Measurements from ENCODE around the gene FBN2.

DNA sequence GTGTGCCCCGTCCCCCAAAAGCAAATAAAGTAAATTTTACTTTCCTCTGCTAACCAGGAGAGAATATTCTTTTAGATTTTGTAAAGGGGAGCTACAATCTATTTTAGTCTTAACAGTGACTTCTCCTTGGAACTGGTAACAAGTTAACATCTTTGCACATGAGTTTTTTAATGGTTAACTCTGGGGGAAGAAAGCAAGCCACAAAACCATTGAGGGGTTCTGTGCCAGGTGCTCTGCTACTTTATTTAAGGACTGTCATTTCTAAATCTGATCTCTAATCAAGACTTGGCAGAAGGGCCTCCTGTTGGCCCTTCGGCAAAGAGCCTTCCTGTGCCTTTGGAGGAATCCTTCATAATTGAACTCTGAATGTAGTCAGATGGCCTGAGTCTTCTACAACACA lies 301.0 kb downstream of the FBN2 start:
- TF ChIP-seq ZFP3 (CRISPR knock-in tag; IDR thresholded peaks at IDR 0.05) (no peak), PPARA (CRISPR knock-in tag; IDR thresholded peaks at IDR 0.05; ENCODE audit: borderline replicate concordance) (no peak), ZFP30 (CRISPR knock-in tag; IDR thresholded peaks at IDR 0.05) (no peak), ZNF70 (CRISPR knock-in tag; IDR thresholded peaks at IDR 0.05) (no peak), SNAI2 (CRISPR knock-in tag; IDR thresholded peaks at IDR 0.05) (no peak), RARB (CRISPR knock-in tag; IDR thresholded peaks at IDR 0.05) (no peak), TCF4 (CRISPR knock-in tag; IDR thresholded peaks at IDR 0.05; ENCODE audit: borderline replicate concordance) (no peak), BACH2 (CRISPR knock-in tag; IDR thresholded peaks at IDR 0.05; ENCODE audit: borderline replicate concordance) (no peak), TOX (CRISPR knock-in tag; IDR thresholded peaks at IDR 0.05; ENCODE audit: borderline replicate concordance) (no peak), ZC3H10 (CRISPR knock-in tag; IDR thresholded peaks at IDR 0.05) (no peak), ESRRG (CRISPR knock-in tag; IDR thresholded peaks at IDR 0.05) (no peak)
- TF ChIP-seq, protein P1, sequence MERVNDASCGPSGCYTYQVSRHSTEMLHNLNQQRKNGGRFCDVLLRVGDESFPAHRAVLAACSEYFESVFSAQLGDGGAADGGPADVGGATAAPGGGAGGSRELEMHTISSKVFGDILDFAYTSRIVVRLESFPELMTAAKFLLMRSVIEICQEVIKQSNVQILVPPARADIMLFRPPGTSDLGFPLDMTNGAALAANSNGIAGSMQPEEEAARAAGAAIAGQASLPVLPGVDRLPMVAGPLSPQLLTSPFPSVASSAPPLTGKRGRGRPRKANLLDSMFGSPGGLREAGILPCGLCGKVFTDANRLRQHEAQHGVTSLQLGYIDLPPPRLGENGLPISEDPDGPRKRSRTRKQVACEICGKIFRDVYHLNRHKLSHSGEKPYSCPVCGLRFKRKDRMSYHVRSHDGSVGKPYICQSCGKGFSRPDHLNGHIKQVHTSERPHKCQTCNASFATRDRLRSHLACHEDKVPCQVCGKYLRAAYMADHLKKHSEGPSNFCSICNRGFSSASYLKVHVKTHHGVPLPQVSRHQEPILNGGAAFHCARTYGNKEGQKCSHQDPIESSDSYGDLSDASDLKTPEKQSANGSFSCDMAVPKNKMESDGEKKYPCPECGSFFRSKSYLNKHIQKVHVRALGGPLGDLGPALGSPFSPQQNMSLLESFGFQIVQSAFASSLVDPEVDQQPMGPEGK (CRISPR knock-in tag; IDR thresholded peaks at IDR 0.05; ENCODE audit: borderline replicate concordance): no peak
- TF ChIP-seq, protein P2, sequence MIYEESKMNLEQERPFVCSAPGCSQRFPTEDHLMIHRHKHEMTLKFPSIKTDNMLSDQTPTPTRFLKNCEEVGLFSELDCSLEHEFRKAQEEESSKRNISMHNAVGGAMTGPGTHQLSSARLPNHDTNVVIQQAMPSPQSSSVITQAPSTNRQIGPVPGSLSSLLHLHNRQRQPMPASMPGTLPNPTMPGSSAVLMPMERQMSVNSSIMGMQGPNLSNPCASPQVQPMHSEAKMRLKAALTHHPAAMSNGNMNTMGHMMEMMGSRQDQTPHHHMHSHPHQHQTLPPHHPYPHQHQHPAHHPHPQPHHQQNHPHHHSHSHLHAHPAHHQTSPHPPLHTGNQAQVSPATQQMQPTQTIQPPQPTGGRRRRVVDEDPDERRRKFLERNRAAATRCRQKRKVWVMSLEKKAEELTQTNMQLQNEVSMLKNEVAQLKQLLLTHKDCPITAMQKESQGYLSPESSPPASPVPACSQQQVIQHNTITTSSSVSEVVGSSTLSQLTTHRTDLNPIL (CRISPR knock-in tag; IDR thresholded peaks at IDR 0.05; ENCODE audit: low read depth): no peak
- TF ChIP-seq, protein P3, sequence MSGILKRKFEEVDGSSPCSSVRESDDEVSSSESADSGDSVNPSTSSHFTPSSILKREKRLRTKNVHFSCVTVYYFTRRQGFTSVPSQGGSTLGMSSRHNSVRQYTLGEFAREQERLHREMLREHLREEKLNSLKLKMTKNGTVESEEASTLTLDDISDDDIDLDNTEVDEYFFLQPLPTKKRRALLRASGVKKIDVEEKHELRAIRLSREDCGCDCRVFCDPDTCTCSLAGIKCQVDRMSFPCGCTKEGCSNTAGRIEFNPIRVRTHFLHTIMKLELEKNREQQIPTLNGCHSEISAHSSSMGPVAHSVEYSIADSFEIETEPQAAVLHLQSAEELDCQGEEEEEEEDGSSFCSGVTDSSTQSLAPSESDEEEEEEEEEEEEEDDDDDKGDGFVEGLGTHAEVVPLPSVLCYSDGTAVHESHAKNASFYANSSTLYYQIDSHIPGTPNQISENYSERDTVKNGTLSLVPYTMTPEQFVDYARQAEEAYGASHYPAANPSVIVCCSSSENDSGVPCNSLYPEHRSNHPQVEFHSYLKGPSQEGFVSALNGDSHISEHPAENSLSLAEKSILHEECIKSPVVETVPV (CRISPR knock-in tag; IDR thresholded peaks at IDR 0.05): no peak

All from SK-N-SH treated with all-trans-retinoic acid at 6 μM for 48 hours (cell line).